GM06990 (cell line): ENCODE data around the gene MTHFD1L.

Experiments used
- DNase-seq: peaks from one replicate; pipeline ENCODE4 v3.0.0-alpha.2; 2011; ENCODE audit not compliant: insufficient read length; ENCODE audit errors: extremely low read depth
- H3K27me3 ChIP-seq: replicated peaks from 2 replicates; pipeline ENCODE4 v1.6.0; 2011; ENCODE audit warnings: low read length; ENCODE audit not compliant: control insufficient read depth, insufficient read depth
- H3K36me3 ChIP-seq: 2 replicates; pipeline ENCODE4 v1.5.1; 2011; ENCODE audit warnings: low read length; ENCODE audit not compliant: control insufficient read depth, insufficient read depth
- H3K4me3 ChIP-seq: replicated peaks from 2 replicates; pipeline ENCODE4 v1.5.1; 2011; ENCODE audit warnings: low read depth, mild to moderate bottlenecking, control low read depth, low read length
- TF ChIP-seq, protein P1 (sequence below): IDR thresholded peaks from 2 replicates; pipeline ENCODE4 v1.5.1; 2011; ENCODE audit warnings: low read length, control low read depth, mild to moderate bottlenecking, inconsistent platforms; ENCODE audit not compliant: insufficient read depth, poor library complexity, severe bottlenecking

Gene MTHFD1L

DNA sequence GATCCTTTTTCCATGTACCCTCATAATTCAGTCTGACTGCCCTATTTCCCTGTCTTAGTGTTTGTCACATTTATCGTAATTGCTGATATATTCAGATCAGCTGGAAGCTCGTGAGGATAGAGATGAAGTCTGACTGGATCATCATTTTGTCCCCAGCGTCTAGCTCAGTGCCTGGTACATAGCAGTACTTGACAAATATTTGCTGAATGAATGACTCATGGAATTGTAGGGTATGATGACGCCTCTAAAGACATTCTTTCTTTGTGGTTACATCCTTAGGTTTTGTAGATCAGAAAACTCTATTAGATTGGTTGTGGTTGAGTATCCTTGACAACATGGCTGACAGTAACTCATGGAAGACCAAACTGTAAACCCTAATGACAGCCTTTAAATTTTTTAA lies 68.9 kb downstream of the MTHFD1L start:
- no peaks in the 10 kb centered on the region for H3K27me3 ChIP-seq
- peaks cover under 1% of the 10 kb centered on the region for H3K36me3 ChIP-seq
- no peak for DNase-seq
- TF ChIP-seq, protein P1, sequence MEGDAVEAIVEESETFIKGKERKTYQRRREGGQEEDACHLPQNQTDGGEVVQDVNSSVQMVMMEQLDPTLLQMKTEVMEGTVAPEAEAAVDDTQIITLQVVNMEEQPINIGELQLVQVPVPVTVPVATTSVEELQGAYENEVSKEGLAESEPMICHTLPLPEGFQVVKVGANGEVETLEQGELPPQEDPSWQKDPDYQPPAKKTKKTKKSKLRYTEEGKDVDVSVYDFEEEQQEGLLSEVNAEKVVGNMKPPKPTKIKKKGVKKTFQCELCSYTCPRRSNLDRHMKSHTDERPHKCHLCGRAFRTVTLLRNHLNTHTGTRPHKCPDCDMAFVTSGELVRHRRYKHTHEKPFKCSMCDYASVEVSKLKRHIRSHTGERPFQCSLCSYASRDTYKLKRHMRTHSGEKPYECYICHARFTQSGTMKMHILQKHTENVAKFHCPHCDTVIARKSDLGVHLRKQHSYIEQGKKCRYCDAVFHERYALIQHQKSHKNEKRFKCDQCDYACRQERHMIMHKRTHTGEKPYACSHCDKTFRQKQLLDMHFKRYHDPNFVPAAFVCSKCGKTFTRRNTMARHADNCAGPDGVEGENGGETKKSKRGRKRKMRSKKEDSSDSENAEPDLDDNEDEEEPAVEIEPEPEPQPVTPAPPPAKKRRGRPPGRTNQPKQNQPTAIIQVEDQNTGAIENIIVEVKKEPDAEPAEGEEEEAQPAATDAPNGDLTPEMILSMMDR = no peak
- no peak overlapping the region for H3K4me3 ChIP-seq

DNA sequence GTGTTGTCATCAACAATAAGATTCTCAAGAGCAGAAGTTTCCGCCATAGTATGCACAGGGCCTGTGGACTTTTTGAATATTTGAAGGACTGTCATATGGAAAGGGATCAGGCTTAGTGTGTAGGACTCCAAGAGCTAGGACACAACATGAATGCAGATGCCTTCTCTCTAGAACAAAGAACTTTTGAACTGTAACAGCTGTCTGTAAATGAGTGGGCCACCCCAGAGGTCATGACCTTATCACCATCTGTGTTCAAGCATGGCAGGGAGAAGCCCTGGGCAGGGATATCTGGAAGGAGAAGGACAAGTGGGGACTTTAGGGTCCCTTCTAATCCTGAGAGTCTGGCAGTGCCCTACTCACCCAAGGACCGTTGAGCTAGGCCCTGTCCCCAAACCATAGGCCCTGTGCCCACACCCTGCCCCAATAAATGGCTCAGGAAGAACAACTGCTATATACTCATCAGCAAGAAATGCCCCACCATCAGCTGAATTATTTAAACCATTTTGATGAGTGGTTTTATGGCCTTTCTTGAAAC lies 70.6 kb downstream of the MTHFD1L start:
- TF ChIP-seq, protein P1 = no peak
- Histone ChIP-seq H3K36me3 (peaks cover 2% of the 10 kb centered on the region), H3K4me3 (no peak overlapping the region), H3K27me3 (no peaks in the 10 kb centered on the region)
- DNase-seq = no peak

DNA sequence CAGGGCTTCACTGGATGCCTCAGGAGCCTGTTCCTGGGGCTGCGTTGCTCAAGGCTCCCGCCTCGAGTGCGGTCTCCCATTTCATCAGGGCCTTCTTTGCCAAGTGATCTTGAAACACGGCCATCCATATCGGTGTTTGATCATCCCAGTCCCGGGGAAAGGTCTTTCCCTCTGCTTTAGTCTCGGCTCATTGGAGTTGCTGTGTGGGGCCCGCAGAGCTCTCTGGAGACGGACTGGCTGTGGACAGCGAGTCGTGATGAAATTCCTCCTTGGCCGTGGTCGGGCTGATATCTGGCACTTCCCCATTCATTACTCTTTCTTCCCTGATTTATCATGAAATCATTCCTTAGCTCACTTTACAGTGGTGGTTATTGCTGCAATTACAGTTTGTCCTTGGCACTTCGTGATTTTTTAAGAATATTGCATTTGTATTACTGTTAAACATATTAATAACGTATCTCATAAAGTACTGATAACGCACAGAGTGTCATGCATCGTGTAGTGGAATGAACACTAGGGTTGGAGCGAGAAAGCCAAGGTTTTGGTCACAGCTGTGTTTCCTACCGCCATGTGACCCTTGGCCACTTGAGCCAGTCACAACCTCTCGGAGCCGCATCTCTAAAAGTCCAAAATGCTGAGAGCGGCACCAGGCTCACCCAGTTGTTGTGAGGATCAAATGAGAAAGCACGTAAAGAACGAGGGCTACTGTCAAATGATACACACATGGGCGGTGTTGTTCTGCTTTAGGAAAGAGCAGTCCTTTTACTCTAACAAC lies 71.8 kb downstream of the MTHFD1L start:
- Histone ChIP-seq H3K27me3 (no peaks in the 10 kb centered on the region), H3K4me3 (no peak overlapping the region), H3K36me3 (peaks cover 2% of the 10 kb centered on the region)
- DNase-seq = no peak
- TF ChIP-seq, protein P1 = no peak

DNA sequence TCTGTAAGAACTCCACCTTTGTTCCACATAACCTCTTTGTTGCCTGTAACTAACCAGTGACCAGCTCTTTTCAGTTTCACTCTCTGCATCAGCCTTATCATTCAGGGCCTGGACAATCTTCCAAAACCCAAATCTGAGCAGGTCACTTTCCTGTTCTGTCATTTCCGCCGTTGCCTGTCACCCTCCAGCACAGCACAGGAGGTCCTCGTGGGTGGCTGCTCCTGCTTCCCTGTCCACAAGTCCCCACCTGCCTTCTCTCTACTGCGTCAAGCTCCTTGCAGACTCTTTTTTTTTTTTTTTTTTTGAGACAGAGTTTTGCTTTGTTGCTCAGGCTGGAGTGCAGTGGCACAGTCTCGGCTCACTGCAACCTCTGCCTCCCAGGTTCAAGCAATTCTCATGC lies 73.9 kb downstream of the MTHFD1L start:
- H3K4me3 ChIP-seq = no peak overlapping the region
- DNase-seq = no peak
- TF ChIP-seq, protein P1 = no peak
- peaks cover 2% of the 10 kb centered on the region for H3K36me3 ChIP-seq
- H3K27me3 ChIP-seq = no peaks in the 10 kb centered on the region

DNA sequence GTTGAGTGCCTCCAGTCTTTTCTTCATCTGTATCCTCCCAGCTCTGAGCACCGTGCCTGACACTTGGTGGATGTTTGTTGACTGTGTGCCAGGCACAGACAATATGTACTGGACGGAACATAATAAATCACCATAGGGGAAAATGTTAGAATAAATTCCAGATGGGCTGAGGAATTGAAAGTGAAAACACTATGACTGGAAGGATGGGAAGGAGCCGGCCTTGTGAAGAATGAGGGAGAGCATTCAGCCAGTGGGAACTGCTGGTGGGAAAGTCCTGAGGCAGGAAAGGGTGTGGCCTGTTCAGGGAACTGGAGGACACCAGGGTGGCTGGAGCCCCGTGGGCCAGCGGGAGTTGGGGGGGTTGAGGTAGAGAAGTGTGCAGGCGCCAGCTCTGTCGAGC lies 75.4 kb downstream of the MTHFD1L start:
- H3K4me3 ChIP-seq = no peak overlapping the region
- TF ChIP-seq, protein P1 = no peak
- H3K36me3 ChIP-seq = peaks cover 2% of the 10 kb centered on the region
- H3K27me3 ChIP-seq = no peaks in the 10 kb centered on the region
- no peak for DNase-seq
